IMR-90 (cell line): ENCODE measurements around the gene KCNK17. TPM values are rescaled to one million over a fixed set of nuclear protein-coding genes. Genes with fewer than 3 reads are reported as not detected.

ENCODE experiments used
- ATAC-seq: fragments of 200-7000 bp; cut with Tn5 transposase; 2 replicates; pipeline ENCODE4 v1.9.1; 2020; ENCODE audit warnings: low read depth, mild to moderate bottlenecking, moderate library complexity
- BruUV-seq: library from RNA; stranded (reverse); fragments of 400-500 nt; replicated peaks from 2 replicates; lab custom pipeline; 2021; lab: Mats Ljungman, UMichigan
- CTCF ChIA-PET: fragments of 300-600 bp; formaldehyde crosslinking; extraction: SDS; loops from one replicate; lab custom pipeline; 2021; ENCODE audit warnings: antibody characterized with exemption; lab: Yijun Ruan, JAX
- POLR2A ChIA-PET: fragments of 300-600 bp; sonication (Branson Sonifier 250); formaldehyde crosslinking; loops from one replicate; lab custom pipeline; 2022; ENCODE audit warnings: antibody characterized with exemption; ENCODE audit not compliant: unreplicated experiment; lab: Charles Lee
- DNase-seq: peaks from one replicate; pipeline ENCODE4 v3.0.0; 2013
- H2AFZ ChIP-seq: replicated peaks from 2 replicates; pipeline ENCODE3; 2013; ENCODE audit warnings: low read length, mild to moderate bottlenecking; ENCODE audit not compliant: poor library complexity
- H2AK5ac ChIP-seq: 2 replicates; pipeline ENCODE4 v1.6.1; 2013; ENCODE audit warnings: low read depth, low read length, inconsistent platforms
- H2AK9ac ChIP-seq: replicated peaks from 2 replicates; pipeline ENCODE3; 2013; ENCODE audit warnings: mild to moderate bottlenecking, low read depth, low read length, moderate library complexity; ENCODE audit not compliant: poor library complexity
- H2BK120ac ChIP-seq: 2 replicates; pipeline ENCODE4 v1.6.1; 2013; ENCODE audit warnings: low read depth, low read length, inconsistent platforms
- H2BK15ac ChIP-seq: 3 replicates; pipeline ENCODE4 v1.6.1; 2013; ENCODE audit warnings: low read depth, low read length, inconsistent platforms
- H2BK20ac ChIP-seq: 2 replicates; pipeline ENCODE4 v1.6.1; 2013; ENCODE audit warnings: low read depth, mild to moderate bottlenecking, inconsistent platforms, low read length, moderate library complexity
- H2BK5ac ChIP-seq: 2 replicates; pipeline ENCODE4 v1.6.1; 2013; ENCODE audit warnings: mild to moderate bottlenecking, low read depth, low read length, inconsistent platforms; ENCODE audit not compliant: poor library complexity, severe bottlenecking
- H3K14ac ChIP-seq: replicated peaks from 2 replicates; pipeline ENCODE4 v1.6.1; 2013; ENCODE audit warnings: low read depth, low read length, inconsistent platforms
- H3K18ac ChIP-seq: 2 replicates; pipeline ENCODE4 v1.6.1; 2013; ENCODE audit warnings: low read depth, low read length, control low read depth
- H3K23ac ChIP-seq: 2 replicates; pipeline ENCODE4 v1.6.1; 2013; ENCODE audit warnings: low read depth, low read length, inconsistent platforms
- H3K27ac ChIP-seq: 2 replicates; pipeline ENCODE4 v1.5.1; 2013; ENCODE audit warnings: mild to moderate bottlenecking, control low read depth, low read length; ENCODE audit not compliant: insufficient read depth
- H3K27me3 ChIP-seq: 2 replicates; pipeline ENCODE4 v1.6.1; 2013; ENCODE audit warnings: low read length; ENCODE audit not compliant: control insufficient read depth, insufficient read depth
- H3K36me3 ChIP-seq: 2 replicates; pipeline ENCODE4 v1.6.1; 2013; ENCODE audit warnings: low read length, mixed read lengths; ENCODE audit not compliant: control insufficient read depth, insufficient read depth
- H3K4ac ChIP-seq: 2 replicates; pipeline ENCODE4 v1.6.1; 2013; ENCODE audit warnings: low read depth, low read length, inconsistent platforms
- H3K4me1 ChIP-seq: 2 replicates; pipeline ENCODE4 v1.6.1; 2013; ENCODE audit warnings: low read length, mixed read lengths; ENCODE audit not compliant: control insufficient read depth, insufficient read depth
- H3K4me2 ChIP-seq: 2 replicates; pipeline ENCODE4 v1.6.1; 2013; ENCODE audit warnings: low read depth, mild to moderate bottlenecking, control low read depth, low read length, moderate library complexity
- H3K4me3 ChIP-seq: 2 replicates; pipeline ENCODE4 v1.5.1; 2013; ENCODE audit warnings: low read depth, mild to moderate bottlenecking, control low read depth, low read length, moderate library complexity; ENCODE audit not compliant: insufficient read depth
- H3K56ac ChIP-seq: 2 replicates; pipeline ENCODE4 v1.6.1; 2013; ENCODE audit warnings: low read length, inconsistent platforms; ENCODE audit not compliant: insufficient read depth; ENCODE audit errors: extremely low read depth
- H3K79me1 ChIP-seq, 2 experiments: 2 replicates each; pipeline ENCODE4 v1.6.1; 2013; ENCODE audit warnings: low read length in 2 of 2, inconsistent platforms in 1 of 2, low read depth in 1 of 2
- H3K9ac ChIP-seq: 2 replicates; pipeline ENCODE4 v1.6.1; 2013; ENCODE audit warnings: low read depth, low read length, control low read depth
- H3K9me1 ChIP-seq: 2 replicates; pipeline ENCODE4 v1.6.1; 2013; ENCODE audit warnings: low read length, inconsistent platforms; ENCODE audit not compliant: insufficient read depth
- H3K9me3 ChIP-seq: 2 replicates; pipeline ENCODE4 v1.6.1; 2013; ENCODE audit warnings: low read length; ENCODE audit not compliant: control insufficient read depth, insufficient read depth
- H4K20me1 ChIP-seq: 2 replicates; pipeline ENCODE4 v1.6.1; 2013; ENCODE audit warnings: low read length, inconsistent platforms; ENCODE audit not compliant: insufficient read depth
- H4K5ac ChIP-seq: 2 replicates; pipeline ENCODE4 v1.6.1; 2013; ENCODE audit warnings: mild to moderate bottlenecking, low read depth, low read length, control low read depth
- H4K8ac ChIP-seq, 2 experiments: 2 replicates each; pipeline ENCODE4 v1.6.1; 2013; ENCODE audit warnings: low read depth in 2 of 2, low read length in 2 of 2, control low read depth in 1 of 2, inconsistent platforms in 1 of 2
- H4K91ac ChIP-seq: 2 replicates; pipeline ENCODE4 v1.6.1; 2013; ENCODE audit warnings: low read depth, low read length, inconsistent platforms; ENCODE audit not compliant: insufficient read depth
- CEBPB ChIP-seq: IDR thresholded peaks from 2 replicates; pipeline ENCODE4 v1.6.1; 2012; ENCODE audit warnings: low read depth, low read length, improper control_type of control experiment
- CHD1 ChIP-seq: IDR thresholded peaks from 2 replicates; pipeline ENCODE4 v1.6.1; 2012; ENCODE audit warnings: low read depth, low read length, improper control_type of control experiment
- MAFK ChIP-seq: IDR thresholded peaks from 2 replicates; pipeline ENCODE4 v1.6.1; 2012; ENCODE audit warnings: low read depth, low read length, improper control_type of control experiment
- MXI1 ChIP-seq: IDR thresholded peaks from 2 replicates; pipeline ENCODE4 v1.6.1; 2012; ENCODE audit warnings: low read depth, mild to moderate bottlenecking, low read length, moderate library complexity, borderline replicate concordance
- RAD21 ChIP-seq: IDR thresholded peaks from 2 replicates; pipeline ENCODE4 v1.6.1; 2012; ENCODE audit warnings: low read length, improper control_type of control experiment
- RCOR1 ChIP-seq: IDR thresholded peaks from 2 replicates; pipeline ENCODE4 v1.6.1; 2012; ENCODE audit warnings: mild to moderate bottlenecking, low read length, improper control_type of control experiment; ENCODE audit not compliant: insufficient replicate concordance
- SMC3 ChIP-seq: fragments of 150-350 bp; IDR thresholded peaks from 2 replicates; pipeline ENCODE4 v1.6.1; 2016; ENCODE audit warnings: low read depth, mild to moderate bottlenecking, antibody characterized with exemption, low read length, moderate library complexity
- WGBS, 2 experiments: methylation state at CpG; one replicate each; pipeline versions ENCODE4 v1.1.5 to v1.1.7; 2013; ENCODE audit warnings: missing lambda C conversion rate in 2 of 2; ENCODE audit not compliant: insufficient read length in 1 of 2; ENCODE audit errors: extremely low coverage in 2 of 2; 5-methylcytosine and 5-hydroxymethylcytosine counted together
- dilution Hi-C: fragments of 300-500 bp; cut with HindIII; formaldehyde crosslinking; loops from one replicate; pipeline ENCODE4 v1.14.3; 2018; ENCODE audit warnings: low sequenced_read_pairs; ENCODE audit not compliant: unreplicated experiment
- in situ Hi-C: fragments of 300-500 bp; cut with MboI; formaldehyde crosslinking; loops from 3 replicates; pipeline ENCODE4 v1.14.3; 2019; ENCODE audit warnings: low sequenced_read_pairs, inconsistent platforms, mixed read lengths
- intact Hi-C: fragments of 100-400 bp; cut with micrococcal nuclease; formaldehyde crosslinking; loops from 2 replicates; pipeline ENCODE4 v1.10.0; 2022
- polyA plus RNA-seq, 3 experiments: library from polyadenylated mRNA; depleted of rRNA; stranded (reverse); fragments of >200 nt; gene quantifications; 2 replicates each; pipeline ENCODE4 v1.2.3, GENCODE V29; 2012; ENCODE audit warnings: low replicate concordance in 1 of 3
- total RNA-seq: library from RNA; depleted of rRNA; stranded (reverse); fragments of >200 nt; gene quantifications from 2 replicates; pipeline ENCODE4 v1.2.3, GENCODE V29; 2012
- TF ChIP-seq, protein P1 (sequence below): fragments of 150-350 bp; IDR thresholded peaks from 2 replicates; pipeline ENCODE4 v1.6.1; 2016; ENCODE audit warnings: low read depth, mild to moderate bottlenecking, low read length, moderate library complexity, borderline replicate concordance

KCNK17 gene
- total and polyA plus RNA-seq, 2 of the 4 experiments (the other 2 are of a cell fraction): not detected

DNA sequence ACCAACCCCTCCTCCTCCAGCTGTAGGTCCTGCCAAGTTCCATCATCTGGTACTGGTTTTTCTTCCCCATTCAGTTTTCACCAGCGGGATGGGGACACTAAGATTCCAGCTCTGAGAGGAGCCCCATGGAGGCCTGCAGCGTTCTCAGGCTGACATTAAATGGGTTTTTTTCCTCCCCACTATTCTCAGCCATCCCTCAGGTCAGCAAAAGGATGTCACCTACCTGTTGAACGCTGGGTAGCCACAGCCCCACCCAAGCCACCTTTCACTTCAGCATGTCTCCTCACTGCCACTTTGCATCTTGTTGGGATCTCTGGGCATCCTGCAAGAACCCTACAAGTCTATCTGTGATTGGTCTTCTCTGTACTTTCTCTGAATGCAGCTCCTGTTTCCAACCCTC, 6.8 kb downstream of the KCNK17 start:
- no peaks in the 10 kb centered on the region for H3K79me1 ChIP-seq
- no peak overlapping the region for H2BK15ac ChIP-seq
- no peak overlapping the region for H3K23ac ChIP-seq
- H3K18ac ChIP-seq: no peak overlapping the region
- DNase-seq: no peak
- no peaks in the 10 kb centered on the region for H4K20me1 ChIP-seq
- no peak overlapping the region for H4K8ac ChIP-seq
- ATAC-seq: no peak
- WGBS, 2 experiments: 31% methylated on average over 3 of the region's 3 CpGs; no CpG with 5 or more reads in 1 of the 2 experiments
- no peak overlapping the region for H3K9ac ChIP-seq
- CTCF ChIA-PET: interaction anchor here (1.9 kb wide), 1 partner anchor 334 kb away, joined by 6 read pairs; no protein-coding TSS in a partner anchor
- H3K14ac ChIP-seq: no peak overlapping the region
- H3K4me1 ChIP-seq: no peaks in the 10 kb centered on the region
- dilution Hi-C loops (no loop called here), in situ Hi-C loops (loop anchor here (5.0 to 10.0 kb wide), 3 partner anchors 140 to 435 kb away; no protein-coding TSS in a partner anchor), intact Hi-C loops (no loop called here)
- no peaks in the 10 kb centered on the region for H3K9me1 ChIP-seq
- no peak overlapping the region for H4K5ac ChIP-seq
- H2AK5ac ChIP-seq: no peak overlapping the region
- H3K4me2 ChIP-seq: no peak overlapping the region
- no peak overlapping the region for H2AK9ac ChIP-seq
- POLR2A ChIA-PET: no interaction called here
- no TSS peak for BruUV-seq
- H3K56ac ChIP-seq: no peak overlapping the region
- no peaks in the 10 kb centered on the region for H3K9me3 ChIP-seq
- no peak overlapping the region for H3K4ac ChIP-seq
- H2BK20ac ChIP-seq: no peak overlapping the region
- no peak overlapping the region for H2BK120ac ChIP-seq
- H2AFZ ChIP-seq: no peak overlapping the region
- H3K27ac ChIP-seq: no peak overlapping the region
- H3K36me3 ChIP-seq: no peaks in the 10 kb centered on the region
- no peak overlapping the region for H2BK5ac ChIP-seq
- peaks cover 6% of the 10 kb centered on the region; the same call in 1 of the 2 replicates for H3K27me3 ChIP-seq
- no peak overlapping the region for H4K91ac ChIP-seq
- no peak overlapping the region for H3K4me3 ChIP-seq
- no peak for TF ChIP-seq MAFK
- no peak for TF ChIP-seq CEBPB
- TF ChIP-seq, protein P1, sequence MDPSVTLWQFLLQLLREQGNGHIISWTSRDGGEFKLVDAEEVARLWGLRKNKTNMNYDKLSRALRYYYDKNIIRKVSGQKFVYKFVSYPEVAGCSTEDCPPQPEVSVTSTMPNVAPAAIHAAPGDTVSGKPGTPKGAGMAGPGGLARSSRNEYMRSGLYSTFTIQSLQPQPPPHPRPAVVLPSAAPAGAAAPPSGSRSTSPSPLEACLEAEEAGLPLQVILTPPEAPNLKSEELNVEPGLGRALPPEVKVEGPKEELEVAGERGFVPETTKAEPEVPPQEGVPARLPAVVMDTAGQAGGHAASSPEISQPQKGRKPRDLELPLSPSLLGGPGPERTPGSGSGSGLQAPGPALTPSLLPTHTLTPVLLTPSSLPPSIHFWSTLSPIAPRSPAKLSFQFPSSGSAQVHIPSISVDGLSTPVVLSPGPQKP: no peak
- no peak for TF ChIP-seq MXI1
- TF ChIP-seq CHD1: no peak
- TF ChIP-seq SMC3: no peak
- no peak for TF ChIP-seq RAD21
- TF ChIP-seq RCOR1: no peak
